K562 (cell line): ENCODE measurements around the gene MPV17L. TPM values are rescaled to one million over a fixed set of nuclear protein-coding genes. Genes with fewer than 3 reads are reported as not detected.
"Not testable (repeated sequence)": the region's sequence is repeated elsewhere in the genome, so short reads cannot be mapped to it uniquely, and the experiment has no call there.

Source experiments
- ATAC-seq: fragments of 200-7000 bp; cut with Tn5 transposase; 3 replicates; pipeline ENCODE4 v1.9.1; 2020; ENCODE audit warnings: moderate library complexity
- BruUV-seq: library from RNA; stranded (reverse); fragments of 400-500 nt; replicated peaks from 2 replicates; lab custom pipeline; 2021; lab: Mats Ljungman, UMichigan
- CTCF ChIA-PET: fragments of 300-600 bp; formaldehyde crosslinking; extraction: SDS; loops from one replicate; lab custom pipeline; 2021; ENCODE audit warnings: low intra/inter-chr PET ratio; lab: Yijun Ruan, JAX
- POLR2A ChIA-PET: fragments of 300-600, 350-650 bp; sonication (Branson Sonifier 250); formaldehyde crosslinking; extraction: SDS; loops from one replicate; lab custom pipeline; 2021; ENCODE audit warnings: antibody characterized with exemption, inconsistent platforms; lab: Yijun Ruan, JAX
- DNase-seq, 4 experiments: peaks; one replicate each; pipeline versions ENCODE4 v3.0.0 to v3.0.0-alpha.2; 2011 to 2018; ENCODE audit warnings: low spot score in 3 of 4, mixed read lengths in 3 of 4; ENCODE audit errors: extremely low read depth in 1 of 4
- FAIRE-seq: peaks from 2 replicates; lab custom pipeline; 2011; peaks lifted over from hg19 to GRCh38; lab: Jason Lieb, UNC
- H2AFZ ChIP-seq: 2 replicates; pipeline ENCODE4 v1.6.0; 2011; ENCODE audit warnings: low read depth, low read length, control low read depth, inconsistent platforms
- H3K27ac ChIP-seq: fragments of 200-600 bp; 3 replicates; pipeline ENCODE4 v1.8.0; 2011; ENCODE audit warnings: low read depth, mild to moderate bottlenecking, control low read depth, inconsistent platforms, low read length, moderate library complexity, mixed read lengths; ENCODE audit errors: extremely low read depth
- H3K27me3 ChIP-seq, 2 experiments: fragments of 300-600 bp in 1 of 2; 2 replicates in 1 of 2; 3 replicates in 1 of 2; pipeline versions ENCODE4 v1.6.0 to v1.8.0; 2011; ENCODE audit warnings: inconsistent platforms in 2 of 2, low read length in 2 of 2, mild to moderate bottlenecking in 1 of 2, mixed read lengths in 1 of 2, moderate library complexity in 1 of 2; ENCODE audit not compliant: control insufficient read depth in 2 of 2, insufficient read depth in 2 of 2
- H3K36me3 ChIP-seq: fragments of 300-600 bp; 3 replicates; pipeline ENCODE4 v1.8.0; 2011; ENCODE audit warnings: mild to moderate bottlenecking, low read length, inconsistent platforms; ENCODE audit not compliant: control insufficient read depth, insufficient read depth
- H3K4me1 ChIP-seq, 2 experiments: fragments of 200-600 bp in 1 of 2; replicated peaks in 1 of 2; 2 replicates in 1 of 2; 3 replicates in 1 of 2; pipeline versions ENCODE4 v1.5.1 to v1.8.0; 2011; ENCODE audit warnings: inconsistent platforms in 2 of 2, low read length in 2 of 2, mild to moderate bottlenecking in 1 of 2, mixed read lengths in 1 of 2, moderate library complexity in 1 of 2; ENCODE audit not compliant: control insufficient read depth in 2 of 2, insufficient read depth in 2 of 2
- H3K4me2 ChIP-seq: 2 replicates; pipeline ENCODE4 v1.6.1; 2011; ENCODE audit warnings: low read length, control low read depth, inconsistent platforms, mixed read lengths; ENCODE audit not compliant: insufficient read depth
- H3K4me3 ChIP-seq: fragments of 200-600 bp; sonication (generic), shearing (Covaris generic); 2 replicates; pipeline ENCODE4 v1.5.1; 2016; ENCODE audit warnings: control low read depth, inconsistent platforms
- H3K79me2 ChIP-seq: fragments of 200-600 bp; 3 replicates; pipeline ENCODE4 v1.8.0; 2011; ENCODE audit warnings: low read length, inconsistent platforms; ENCODE audit not compliant: control insufficient read depth, insufficient read depth
- H3K9ac ChIP-seq, 2 experiments: 2 replicates each; pipeline versions ENCODE4 v1.6.0 to v1.6.1; 2011; ENCODE audit warnings: low read depth in 2 of 2, low read length in 2 of 2, control low read depth in 1 of 2, inconsistent platforms in 1 of 2, mild to moderate bottlenecking in 1 of 2, mixed read lengths in 1 of 2; ENCODE audit not compliant: insufficient read depth in 1 of 2
- H3K9me1 ChIP-seq: one replicate; pipeline ENCODE4 v1.6.0; 2011; ENCODE audit warnings: inconsistent platforms, mild to moderate bottlenecking, low read length, moderate library complexity; ENCODE audit not compliant: control insufficient read depth, insufficient read depth
- H3K9me3 ChIP-seq: replicated peaks from 2 replicates; pipeline ENCODE4 v1.5.1; 2011; ENCODE audit warnings: low read depth, low read length, inconsistent platforms; ENCODE audit not compliant: control insufficient read depth, insufficient read depth
- H4K20me1 ChIP-seq: replicated peaks from 2 replicates; pipeline ENCODE4 v1.6.1; 2011; ENCODE audit warnings: low read length, inconsistent platforms, mixed read lengths; ENCODE audit not compliant: control insufficient read depth, insufficient read depth
- WGBS: fragments of 100-300 bp; shearing (Covaris generic); methylation state at CpG from one replicate; pipeline ENCODE4 v1.1.6; 2016; ENCODE audit warnings: low coverage, mixed read lengths; ENCODE audit not compliant: insufficient coverage; ENCODE audit errors: missing lambda C conversion rate; 5-methylcytosine and 5-hydroxymethylcytosine counted together
- in situ Hi-C: fragments of 300-500 bp; cut with MboI; formaldehyde crosslinking; loops from 4 replicates; pipeline ENCODE4 v1.15.0; 2018; ENCODE audit warnings: inconsistent platforms, mixed read lengths
- intact Hi-C: fragments of 100-400 bp; cut with micrococcal nuclease; formaldehyde crosslinking; loops from 2 replicates; pipeline ENCODE4 v1.14.2; 2022
- polyA plus RNA-seq, 8 experiments: library from polyadenylated mRNA; depleted of rRNA in 4 of 8; stranded (reverse) in 5 of 8; unstranded in 3 of 8; fragments of >200 nt; fragmentation: Nextera tagmentation in 2 of 8; fragmentation: Illumina TruSeq in 1 of 8; extraction: Ambion mirVana in 2 of 8; extraction: Trizol in 1 of 8; gene quantifications; 2 replicates each; pipeline versions ENCODE4 v1.2.1 to v1.2.3, GENCODE V29; 2011 to 2014; ENCODE audit warnings: inconsistent platforms in 1 of 8, missing spikeins in 1 of 8
- total RNA-seq, 7 experiments: library from RNA; depleted of rRNA in 6 of 7; stranded (reverse); fragments of >200 nt in 6 of 7; fragmentation: Illumina TruSeq in 2 of 7; extraction: Trizol in 2 of 7; gene quantifications; 2 replicates each; pipeline versions ENCODE4 v1.2.1 to v1.2.3, GENCODE V29; 2011 to 2021; ENCODE audit warnings: low replicate concordance in 1 of 7

Gene MPV17L
- total and polyA plus RNA-seq, 9 of the 15 experiments (the other 6 are each of a cell fraction or from before 2014, with no cell fraction given) = not detected

GRCh38 chr16:15357495-15357894 lies 38.1 kb upstream of the MPV17L start:
- H3K79me2 ChIP-seq, FAIRE-seq, BruUV-seq, POLR2A ChIA-PET, ATAC-seq, H3K36me3 ChIP-seq, H4K20me1 ChIP-seq, H3K9ac ChIP-seq, H3K27ac ChIP-seq, H3K9me3 ChIP-seq, intact Hi-C loops, H3K9me1 ChIP-seq, H3K27me3 ChIP-seq, H3K4me1 ChIP-seq, DNase-seq, H3K4me3 ChIP-seq, H3K4me2 ChIP-seq, H2AFZ ChIP-seq, CTCF ChIA-PET: not testable (repeated sequence)
- WGBS = no CpG with 5 or more reads among the region's 7 CpGs
- in situ Hi-C loops = loop anchor here (10.0 kb wide), 1 partner anchor 583 kb away; no protein-coding TSS in a partner anchor

GRCh38 chr16:15378194-15378593 lies 17.4 kb upstream of the MPV17L start, which contains the start of gene NPIPA5:
TSS of gene NPIPA5 (minus strand) at chr16:15378294. CDS start at chr16:15378294, 0 bp downstream.
- H3K9me3 ChIP-seq, CTCF ChIA-PET, BruUV-seq, POLR2A ChIA-PET, H3K4me1 ChIP-seq, H3K79me2 ChIP-seq, H3K9me1 ChIP-seq, ATAC-seq, H3K27me3 ChIP-seq, in situ Hi-C loops, H3K27ac ChIP-seq, H3K9ac ChIP-seq, intact Hi-C loops, H3K36me3 ChIP-seq, DNase-seq, H4K20me1 ChIP-seq, H2AFZ ChIP-seq, H3K4me2 ChIP-seq, H3K4me3 ChIP-seq, FAIRE-seq: not testable (repeated sequence)
- no CpG with 5 or more reads among the region's 4 CpGs for WGBS

GRCh38 chr16:15382810-15383209 lies 12.7 kb upstream of the MPV17L start:
- BruUV-seq, H4K20me1 ChIP-seq, in situ Hi-C loops, POLR2A ChIA-PET, intact Hi-C loops, H3K4me2 ChIP-seq, H3K9me1 ChIP-seq, H3K4me1 ChIP-seq, H3K9ac ChIP-seq, H3K4me3 ChIP-seq, ATAC-seq, DNase-seq, H2AFZ ChIP-seq, H3K27me3 ChIP-seq, H3K27ac ChIP-seq, FAIRE-seq, H3K36me3 ChIP-seq, H3K9me3 ChIP-seq, H3K79me2 ChIP-seq, CTCF ChIA-PET: not testable (repeated sequence)
- WGBS = 0% methylated on average over 3 of the region's 3 CpGs
